Sciatic nerve (tissue), 2 donors: ENCODE data around the gene MRGPRX3. TPM values are rescaled to one million over a fixed set of nuclear protein-coding genes. Genes with fewer than 3 reads are reported as not detected.
"Not testable (repeated sequence)": the region's sequence is repeated elsewhere in the genome, so short reads cannot be mapped to it uniquely, and the experiment has no call there.

Experiments
- ATAC-seq: fragments of 200-7000 bp; cut with Tn5 transposase; one replicate; pipeline ENCODE4 v1.9.1; 2020; ENCODE audit warnings: mild to moderate bottlenecking, moderate library complexity
- DNase-seq: peaks from one replicate; pipeline ENCODE4 v3.0.0-alpha.2; 2020; ENCODE audit warnings: low spot score
- intact Hi-C: fragments of 100-400 bp; cut with DNase I; formaldehyde crosslinking; loops from one replicate; pipeline ENCODE4 v1.14.2; 2022
- total RNA-seq: library from RNA; stranded (reverse); fragmentation: NEBNext Ultra II Directional; extraction: Animal tissue kit (Norgen Biotek cat#: 25700); gene quantifications from one replicate; pipeline ENCODE4 v1.2.1, GENCODE V29; 2021
- donor health status: DM: no; HTN: no; CAD: no.
- donor health status: DM: no; HTN: no; CAD: no.

The MRGPRX3 gene
- total RNA-seq, result not detected

- intact Hi-C loops, result no loop called here
- DNase-seq, result no peak
- ATAC-seq, result no peak
These were observed at the start of gene MRGPRX3 for GRCh38 chr11:18132341-18132740. Gene MRGPRX3 (plus strand): TSS chr11:18132571. CDS start chr11:18137203, 4,632 bp downstream.

GRCh38 chr11:18088366-18088765 is 44.0 kb upstream of the MRGPRX3 start:
- intact Hi-C loops, result no loop called here
- no peak for ATAC-seq
- no peak for DNase-seq

GRCh38 chr11:18088966-18089365 is 43.4 kb upstream of the MRGPRX3 start:
- ATAC-seq, result no peak
- intact Hi-C loops, result no loop called here
- no peak for DNase-seq

GRCh38 chr11:18091731-18092130 is 40.6 kb upstream of the MRGPRX3 start:
- intact Hi-C loops, result no loop called here
- no peak for ATAC-seq

GRCh38 chr11:18093959-18094358 is 38.4 kb upstream of the MRGPRX3 start:
- no peak for DNase-seq
- intact Hi-C loops, result no loop called here
- ATAC-seq, result no peak

More at GRCh38 chr11:18091731-18092130, 40.6 kb upstream of the MRGPRX3 start:
- no peak for DNase-seq

- no peak for ATAC-seq
- intact Hi-C loops, result no loop called here
- DNase-seq, result no peak
These were observed 31.3 kb upstream of the MRGPRX3 start for GRCh38 chr11:18100926-18101656.

GRCh38 chr11:18105086-18105801 is 27.1 kb upstream of the MRGPRX3 start:
- intact Hi-C loops, result no loop called here
- DNase-seq (no peak), ATAC-seq (no peak)

- intact Hi-C loops, result no loop called here
- peak; percentile 98 for ATAC-seq
- peak; percentile 90 for DNase-seq
These were observed 26.4 kb upstream of the MRGPRX3 start, which contains the start of gene SAAL1 for GRCh38 chr11:18105802-18106574. Gene SAAL1 (minus strand): TSS chr11:18106082. CDS start chr11:18106041, 41 bp downstream.

- intact Hi-C loops, result no loop called here
- ATAC-seq (no peak), DNase-seq (no peak)
These were observed 25.7 kb upstream of the MRGPRX3 start for GRCh38 chr11:18106688-18107087.

- intact Hi-C loops, result no loop called here
- ATAC-seq (no peak), DNase-seq (no peak)
These were observed 24.1 kb upstream of the MRGPRX3 start for GRCh38 chr11:18108254-18108653.

- DNase-seq, result no peak
- no peak for ATAC-seq
- intact Hi-C loops, result no loop called here
These were observed 21.4 kb upstream of the MRGPRX3 start for GRCh38 chr11:18111005-18111404.

- DNase-seq (peak; percentile 68), ATAC-seq (peak; percentile 77)
- intact Hi-C loops, result no loop called here
These were observed 16.8 kb upstream of the MRGPRX3 start for GRCh38 chr11:18115360-18116127.

GRCh38 chr11:18121331-18121828 is 11.0 kb upstream of the MRGPRX3 start:
- intact Hi-C loops, ATAC-seq, DNase-seq: not testable (repeated sequence)

GRCh38 chr11:18131115-18131514 is 1.3 kb upstream of the MRGPRX3 start:
- ATAC-seq, intact Hi-C loops, DNase-seq: not testable (repeated sequence)

- no peak for DNase-seq
- intact Hi-C loops, result loop anchor here (5.0 kb wide), 1 partner anchor 697 kb away; no protein-coding TSS in a partner anchor
- ATAC-seq, result no peak
These were observed 2.9 kb downstream of the MRGPRX3 start for GRCh38 chr11:18135308-18135707.

- DNase-seq (no peak), ATAC-seq (no peak)
These were observed 4.9 kb downstream of the MRGPRX3 start for GRCh38 chr11:18137186-18137800.

GRCh38 chr11:18140145-18140544 is 7.8 kb downstream of the MRGPRX3 start:
- ATAC-seq (no peak), DNase-seq (no peak)
- intact Hi-C loops, result no loop called here

More at GRCh38 chr11:18137186-18137800, 4.9 kb downstream of the MRGPRX3 start:
- intact Hi-C loops, result loop anchor here (5.0 kb wide), 1 partner anchor 695 kb away; no protein-coding TSS in a partner anchor

- DNase-seq (no peak), ATAC-seq (no peak)
- intact Hi-C loops, result no loop called here
These were observed 11.9 kb downstream of the MRGPRX3 start for GRCh38 chr11:18144243-18144642.
